Measurements from ENCODE around the gene CACNG7.

The CACNG7 gene

DNA sequence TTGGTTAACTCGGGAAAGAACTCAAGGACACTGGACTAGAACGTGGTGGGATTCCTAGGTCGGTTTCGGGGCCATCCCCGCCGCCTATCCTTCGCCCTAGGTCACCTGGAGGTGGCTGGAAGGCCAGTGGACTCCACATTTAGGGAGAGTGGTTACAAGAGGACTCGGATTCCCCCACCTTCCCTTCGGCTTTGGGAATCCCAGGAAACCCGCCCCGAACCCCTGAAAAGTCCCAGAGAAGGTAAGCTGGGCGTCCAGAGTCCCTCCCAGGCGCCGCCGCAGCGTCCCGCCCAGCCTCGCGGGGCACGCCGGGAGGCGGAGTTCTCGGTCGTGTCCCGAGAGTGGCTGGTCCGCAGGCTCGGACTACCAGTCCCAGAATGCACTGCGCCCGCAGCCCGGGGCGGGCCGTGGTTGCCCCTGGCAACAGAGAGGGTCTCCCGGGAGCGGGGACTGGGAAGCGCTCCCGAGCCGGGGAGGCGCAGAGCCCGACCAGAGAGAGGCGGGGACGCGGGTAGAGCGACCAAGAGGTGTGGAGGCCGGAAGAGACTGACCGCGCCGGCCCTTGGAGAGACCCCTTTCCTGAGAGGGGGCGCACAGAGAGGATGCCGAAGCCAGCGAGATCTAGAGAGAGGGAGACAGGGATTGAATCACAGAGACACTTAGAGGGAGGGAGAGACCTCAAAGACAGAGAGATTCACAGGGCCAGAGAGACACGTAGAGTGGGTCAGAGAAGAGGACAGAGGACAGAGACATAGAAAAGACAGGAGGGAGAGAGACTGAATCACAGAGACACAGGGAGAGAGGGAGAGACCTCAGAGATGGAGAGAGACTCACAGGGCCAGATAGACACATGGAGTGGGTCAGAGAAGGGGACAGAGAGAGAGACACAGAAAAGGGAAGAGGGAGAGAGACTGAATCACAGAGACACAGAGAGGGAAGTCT is 29.7 kb upstream of the CACNG7 start:
- peak; percentile 81 to 85 for DNase-seq (ENCODE audit: low read depth in 2 of 2)

DNA sequence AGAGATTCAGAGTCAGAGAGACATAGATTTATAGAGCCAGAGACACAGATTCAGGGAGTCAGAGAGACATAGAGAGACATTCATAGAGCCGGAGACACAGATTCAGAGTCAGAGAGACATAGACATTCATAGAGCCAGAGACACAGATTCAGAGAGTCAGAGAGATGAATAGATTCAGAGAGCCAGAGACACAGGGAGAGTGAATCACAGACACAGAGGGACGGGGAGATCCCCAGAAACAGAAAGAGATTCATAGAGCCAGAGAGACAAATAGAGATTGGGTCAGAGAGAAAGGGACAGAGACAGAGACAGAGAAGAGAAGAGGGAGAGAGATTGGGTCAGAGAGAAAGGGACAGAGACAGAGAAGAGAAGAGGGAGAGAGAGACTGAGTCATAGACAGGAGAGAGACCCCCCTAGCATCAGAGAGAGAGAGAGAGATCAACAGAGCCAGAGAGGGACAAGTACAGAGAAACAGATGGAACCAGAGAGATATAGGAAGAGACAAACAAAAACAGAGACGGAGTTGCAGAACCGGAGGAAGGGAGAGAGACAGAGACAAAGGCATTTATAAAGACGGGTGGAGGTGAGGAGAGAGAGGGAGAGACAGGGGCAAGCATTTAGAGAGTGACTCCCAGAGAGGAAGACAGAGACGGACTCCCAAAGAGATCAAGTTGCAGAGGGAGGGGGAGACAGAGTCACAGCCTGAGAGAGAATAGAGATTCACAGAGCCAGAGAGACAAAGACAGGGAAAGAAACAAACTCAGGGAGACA is 28.2 kb upstream of the CACNG7 start:
- DNase-seq (ENCODE audit: low read depth in 2 of 2), result no peak

DNA sequence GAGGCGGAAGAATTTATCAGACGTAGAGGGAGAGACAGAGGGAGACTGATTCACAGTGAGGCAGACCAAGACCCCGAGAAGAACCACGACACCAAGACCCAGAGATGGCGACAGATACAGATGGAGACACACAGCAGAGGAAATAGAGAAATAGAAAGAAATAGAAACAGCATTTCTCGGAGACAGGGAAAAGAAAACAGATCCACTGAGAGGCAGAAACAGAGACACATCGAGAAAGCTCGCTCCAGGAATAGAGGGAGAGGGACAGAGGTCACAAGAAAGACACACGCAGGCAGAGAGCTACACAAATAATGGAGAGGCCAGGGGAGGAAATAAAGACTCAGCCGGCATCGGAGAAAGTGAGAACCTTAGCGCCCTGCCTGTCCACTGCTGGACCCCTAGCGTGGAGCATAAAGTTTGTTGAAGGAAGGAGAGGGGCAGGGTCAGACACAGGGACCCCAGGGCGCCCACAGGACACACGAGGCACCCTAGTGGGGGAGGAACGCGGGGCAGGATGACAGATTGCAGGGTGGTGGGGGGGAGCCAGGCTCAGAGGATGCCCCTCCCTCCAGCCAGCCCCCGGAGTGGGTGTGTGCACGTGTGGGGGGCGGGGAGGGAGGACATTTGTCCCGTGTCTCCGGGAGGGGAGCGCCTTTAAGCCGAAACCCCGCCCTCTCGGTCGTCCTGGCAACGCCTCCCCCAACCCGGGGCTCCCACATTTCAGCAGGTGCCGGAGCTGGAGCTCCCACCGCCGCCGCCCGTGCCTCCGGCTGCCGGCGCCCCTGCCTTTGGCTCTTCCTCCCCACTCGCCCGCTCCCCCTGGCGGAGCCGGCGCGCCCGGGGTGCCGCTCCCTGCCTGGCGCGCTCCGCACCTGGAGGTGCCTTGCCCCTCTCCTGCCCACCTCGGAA is 27.3 kb upstream of the CACNG7 start, which contains the start of gene PRKCG:
TSS of gene PRKCG (plus strand) at position 716 of the 909 bp plus-strand sequence. CDS start 298 bp downstream, outside the sequence.
- DNase-seq (ENCODE audit: low read depth in 2 of 2), result no peak

DNA sequence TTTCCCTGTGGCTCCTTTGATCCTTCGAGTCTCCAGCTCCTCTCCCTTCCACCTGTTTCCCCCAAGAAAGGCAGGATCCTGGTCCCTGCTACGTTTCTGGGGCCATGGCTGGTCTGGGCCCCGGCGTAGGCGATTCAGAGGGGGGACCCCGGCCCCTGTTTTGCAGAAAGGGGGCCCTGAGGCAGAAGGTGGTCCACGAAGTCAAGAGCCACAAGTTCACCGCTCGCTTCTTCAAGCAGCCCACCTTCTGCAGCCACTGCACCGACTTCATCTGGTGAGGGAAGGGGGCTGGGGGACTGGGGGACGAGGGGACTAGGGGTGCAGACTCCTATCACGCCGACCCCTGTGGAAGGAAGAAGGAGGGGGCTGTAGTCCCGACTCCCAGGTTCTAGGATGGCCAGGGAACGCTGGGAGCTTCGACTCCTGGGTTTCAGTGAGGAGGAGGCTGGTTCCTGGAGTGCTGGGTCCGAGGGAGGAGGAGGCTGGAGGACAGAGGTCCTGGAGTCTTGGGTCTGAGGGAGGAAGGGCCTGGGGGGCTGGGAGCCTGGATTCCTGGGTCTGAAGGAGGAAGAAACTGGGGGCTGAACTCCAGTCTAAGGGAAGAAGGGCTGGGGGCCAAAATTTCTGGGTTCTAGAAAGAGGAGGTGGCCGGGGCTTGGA is 26.6 kb upstream of the CACNG7 start:
- no peak for DNase-seq (ENCODE audit: low read depth in 2 of 2)

DNA sequence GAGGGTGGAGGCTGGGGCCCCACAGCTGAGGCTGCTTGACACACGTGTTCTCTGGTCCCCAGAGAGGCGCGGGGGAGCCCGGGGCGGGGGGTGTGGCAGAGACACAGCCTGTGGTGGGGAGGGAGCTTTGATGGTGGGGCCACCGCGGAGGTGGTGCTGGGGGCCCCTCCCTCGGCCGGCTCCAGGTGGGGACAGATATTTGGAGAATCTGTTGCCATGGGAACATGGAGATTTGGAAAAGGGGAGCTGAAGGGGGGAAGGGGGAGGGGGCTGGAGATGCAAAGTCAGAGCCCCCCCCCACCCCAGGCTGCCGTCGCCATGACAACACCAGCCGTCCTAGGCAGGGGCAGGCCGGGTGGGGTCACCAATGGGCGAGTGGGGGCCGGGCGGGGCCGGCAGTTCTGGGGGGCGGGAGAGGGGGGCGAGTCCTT is 25.8 kb upstream of the CACNG7 start:
- no peak for DNase-seq (ENCODE audit: low read depth in 2 of 2)

DNA sequence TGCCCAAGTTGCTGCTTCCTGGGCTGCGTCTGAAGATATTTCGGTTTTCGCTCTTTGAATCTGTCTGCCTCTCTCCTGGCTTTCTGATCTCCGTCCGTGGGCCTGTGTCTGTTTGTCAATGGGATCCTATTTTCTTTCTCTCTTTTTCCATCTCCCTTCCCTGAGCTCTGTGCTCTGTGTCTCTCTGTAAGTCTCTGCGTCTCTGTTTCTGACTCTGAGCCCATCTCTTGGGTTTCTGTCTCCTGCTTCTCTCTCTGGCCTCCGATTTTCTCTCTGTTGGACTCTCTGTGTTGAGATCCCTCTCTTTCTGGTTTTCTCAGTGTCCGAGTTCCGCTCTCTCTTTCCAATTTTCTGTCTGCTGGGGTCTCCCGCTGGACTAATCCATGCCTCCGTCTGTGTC is 25.3 kb upstream of the CACNG7 start:
- no peak for DNase-seq (ENCODE audit: low read depth in 2 of 2)

DNA sequence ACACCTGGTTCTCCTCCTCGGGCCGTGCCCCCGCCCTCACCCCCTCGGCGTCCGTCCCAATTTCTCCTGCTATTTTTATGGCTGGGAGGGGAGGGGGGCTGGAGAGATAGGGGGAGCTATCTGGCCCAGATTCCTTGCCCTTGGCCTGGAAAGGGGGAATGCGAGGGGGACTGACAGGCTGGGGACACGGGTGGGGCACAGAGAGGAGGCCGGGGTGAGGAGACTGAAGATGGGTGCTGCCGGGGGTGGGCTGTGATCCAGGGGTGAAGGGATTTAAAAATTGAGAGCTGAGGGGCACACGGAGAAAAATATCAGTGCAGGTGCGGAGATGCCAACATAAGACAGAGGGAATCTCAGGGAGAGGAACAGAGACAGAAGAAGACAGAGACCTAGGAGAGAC is 24.8 kb upstream of the CACNG7 start:
- DNase-seq (ENCODE audit: low read depth in 2 of 2), result no peak

DNA sequence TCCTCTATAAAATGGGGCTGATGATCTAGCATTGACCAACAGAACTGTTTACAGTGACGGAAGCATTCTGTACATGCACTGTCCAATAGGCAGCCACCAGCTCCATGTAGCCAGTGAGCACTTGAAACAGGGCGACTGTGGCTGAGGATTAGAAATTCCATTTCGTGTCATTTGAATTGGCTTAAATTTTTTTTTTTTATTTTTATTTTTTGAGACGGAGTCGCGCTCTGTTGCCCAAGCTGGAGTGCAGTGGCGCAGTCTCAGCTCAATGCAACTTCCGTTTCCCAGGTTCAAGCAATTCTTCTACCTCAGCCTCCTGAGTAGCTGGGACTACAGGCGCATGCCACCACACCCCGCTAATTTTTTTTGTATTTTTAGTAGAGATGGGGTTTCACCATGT is 24.0 kb upstream of the CACNG7 start:
- no peak for DNase-seq (ENCODE audit: low read depth in 2 of 2)

DNA sequence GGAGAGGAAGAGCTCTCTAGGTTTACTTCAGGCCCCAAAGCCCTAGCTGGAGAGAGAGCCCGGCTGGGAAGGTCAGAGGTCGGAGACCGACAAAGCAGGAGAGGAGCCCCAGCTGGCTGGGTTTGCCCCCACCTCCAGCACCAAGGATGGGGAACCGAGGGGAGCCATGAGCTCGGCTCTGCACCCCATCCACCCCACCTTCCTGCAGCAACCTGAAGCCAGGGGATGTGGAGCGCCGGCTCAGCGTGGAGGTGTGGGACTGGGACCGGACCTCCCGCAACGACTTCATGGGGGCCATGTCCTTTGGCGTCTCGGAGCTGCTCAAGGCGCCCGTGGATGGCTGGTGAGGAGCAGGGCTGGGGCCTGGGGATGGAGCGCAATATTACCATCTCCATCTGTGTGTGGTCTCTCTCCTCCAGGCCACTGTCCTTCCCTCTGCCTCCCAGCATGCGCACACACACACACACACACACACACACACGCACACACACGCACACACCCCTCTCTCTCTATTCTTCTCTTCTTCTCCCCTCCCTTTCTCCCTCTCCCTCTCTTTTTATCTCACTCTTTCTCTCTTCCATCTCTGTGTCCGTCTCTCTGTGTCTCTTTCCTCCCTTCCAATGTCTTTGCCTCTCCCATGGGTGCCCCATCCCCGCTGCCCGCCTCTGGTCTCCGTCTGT is 16.6 kb upstream of the CACNG7 start:
- no peak for DNase-seq (ENCODE audit: low read depth in 2 of 2)

DNA sequence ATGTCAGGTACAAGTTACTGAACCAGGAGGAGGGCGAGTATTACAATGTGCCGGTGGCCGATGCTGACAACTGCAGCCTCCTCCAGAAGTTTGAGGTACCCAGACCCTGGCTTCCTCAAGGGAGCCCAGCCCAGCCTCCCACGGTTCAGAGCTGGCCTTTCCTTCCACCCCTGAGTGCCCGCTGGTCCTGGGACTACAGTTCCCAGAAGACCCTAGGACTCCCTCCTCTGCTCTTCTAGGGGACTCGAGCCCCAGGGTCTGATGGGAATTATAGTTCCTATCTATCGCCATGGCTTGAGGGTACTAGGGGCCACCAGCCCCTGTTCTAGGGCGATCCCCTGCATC is 16.1 kb upstream of the CACNG7 start:
- DNase-seq (ENCODE audit: low read depth in 2 of 2), result no peak

DNA sequence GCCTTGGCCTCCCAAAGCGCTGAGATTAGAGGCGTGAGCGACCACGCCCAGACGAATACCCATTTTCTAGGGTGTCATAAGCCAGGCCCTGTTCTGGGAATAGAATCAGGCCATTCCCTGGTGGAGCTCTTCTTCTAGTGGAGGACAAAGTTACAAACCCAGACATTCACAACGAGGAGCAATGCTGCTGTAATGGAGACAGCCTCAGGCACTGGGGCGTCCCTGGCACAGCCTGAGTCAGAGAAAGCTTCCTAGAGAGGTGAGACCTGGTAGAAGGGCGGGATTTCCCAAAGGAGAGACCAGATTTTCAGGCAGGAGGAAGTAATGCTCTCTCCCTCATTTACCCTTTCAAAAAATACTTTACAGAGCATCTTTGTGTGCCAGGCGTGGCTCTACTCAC is 14.4 kb upstream of the CACNG7 start:
- no peak for DNase-seq (ENCODE audit: low read depth in 2 of 2)

DNA sequence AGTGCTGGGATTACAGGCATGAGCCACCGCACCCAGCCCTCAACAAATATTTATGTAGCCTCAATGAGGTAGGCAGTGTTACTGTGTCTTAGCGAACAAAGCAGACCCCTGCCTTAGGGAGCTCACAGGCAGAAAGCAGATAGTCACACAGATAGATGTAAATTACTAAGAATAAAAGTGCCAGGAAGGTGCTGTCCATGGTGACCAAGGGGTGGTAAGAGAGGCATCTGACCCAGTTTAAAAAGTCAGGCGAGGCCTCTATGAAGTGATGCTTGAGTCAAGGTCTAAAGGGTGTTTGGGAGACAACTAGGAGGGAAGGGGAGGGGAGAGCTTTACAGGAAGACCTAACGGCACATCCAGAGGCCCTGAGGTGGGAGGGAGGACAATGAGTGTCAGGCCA is 12.4 kb upstream of the CACNG7 start:
- no peak for DNase-seq (ENCODE audit: low read depth in 2 of 2)

DNA sequence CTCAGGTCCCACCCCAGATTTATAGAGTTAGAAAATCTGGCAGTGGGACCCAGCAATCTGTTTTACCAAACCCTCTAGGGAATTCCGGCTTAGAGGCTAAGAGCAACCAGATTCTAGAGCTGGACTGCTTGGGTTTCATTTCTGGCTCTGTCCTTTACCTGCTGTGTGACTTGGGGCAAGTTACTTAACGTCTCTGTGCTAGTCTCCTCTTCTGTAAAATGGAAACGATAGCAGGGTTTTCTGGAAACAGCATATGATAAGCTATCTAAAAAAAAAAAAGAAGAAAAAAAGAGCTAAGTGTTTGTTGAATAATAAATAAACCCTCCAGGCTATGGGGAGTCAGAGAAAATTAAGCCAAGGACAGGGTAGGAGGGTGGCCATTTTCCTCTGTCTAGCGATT is 11.6 kb upstream of the CACNG7 start:
- no peak for DNase-seq (ENCODE audit: low read depth in 2 of 2)

DNA sequence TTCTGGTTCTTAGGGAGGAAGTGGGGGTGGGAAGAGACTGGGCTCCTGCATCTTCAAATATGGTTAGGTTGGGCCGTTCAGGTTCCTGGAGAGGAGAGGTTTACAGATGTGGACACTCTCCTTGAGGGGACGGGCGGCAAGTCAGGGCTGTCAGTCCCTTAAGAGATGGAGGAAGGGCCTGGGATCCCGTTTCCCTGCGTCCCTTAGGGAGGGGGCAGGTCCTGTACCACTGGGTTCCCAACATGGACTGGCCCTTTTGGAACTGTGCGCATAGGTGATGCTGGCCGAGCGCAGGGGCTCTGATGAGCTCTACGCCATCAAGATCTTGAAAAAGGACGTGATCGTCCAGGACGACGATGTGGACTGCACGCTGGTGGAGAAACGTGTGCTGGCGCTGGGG is 10.9 kb upstream of the CACNG7 start:
- no peak for DNase-seq (ENCODE audit: low read depth in 2 of 2)

DNA sequence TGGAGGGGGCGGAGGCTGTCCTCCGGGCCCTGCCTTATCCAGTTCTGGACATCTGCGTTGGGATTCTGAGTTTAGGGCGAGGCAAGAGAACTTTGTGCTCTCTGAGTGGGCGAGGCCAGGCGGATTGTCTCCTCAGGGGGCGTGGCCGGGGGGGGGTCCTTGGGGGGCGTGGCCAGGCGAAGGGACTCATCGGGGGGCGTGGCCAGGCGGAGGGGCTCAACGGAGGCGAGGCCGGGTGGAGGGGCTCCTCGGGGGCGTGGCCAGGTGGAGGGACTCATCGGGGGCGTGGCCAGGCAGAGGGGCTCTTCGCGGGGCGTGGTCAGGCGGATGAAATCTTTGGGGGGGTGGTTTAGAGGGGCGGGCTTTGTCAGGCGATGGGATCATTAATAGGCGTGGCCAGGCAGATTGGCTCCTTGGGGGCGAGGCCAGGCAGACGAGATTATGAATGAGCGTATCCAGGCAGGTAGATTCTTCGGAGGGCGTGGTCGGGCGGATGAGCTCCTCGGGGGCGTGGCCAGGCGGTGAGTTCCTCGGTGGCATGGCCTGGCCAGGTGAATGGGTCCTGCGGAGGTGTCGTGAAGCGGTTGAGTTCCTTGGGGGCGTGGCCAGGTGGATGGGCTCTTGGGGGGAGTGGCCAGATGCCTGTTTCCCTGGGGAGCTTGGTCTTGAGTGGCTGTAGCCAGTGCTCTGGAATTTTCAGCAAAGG is 10.3 kb upstream of the CACNG7 start:
- DNase-seq (ENCODE audit: low read depth in 2 of 2), result no peak

DNA sequence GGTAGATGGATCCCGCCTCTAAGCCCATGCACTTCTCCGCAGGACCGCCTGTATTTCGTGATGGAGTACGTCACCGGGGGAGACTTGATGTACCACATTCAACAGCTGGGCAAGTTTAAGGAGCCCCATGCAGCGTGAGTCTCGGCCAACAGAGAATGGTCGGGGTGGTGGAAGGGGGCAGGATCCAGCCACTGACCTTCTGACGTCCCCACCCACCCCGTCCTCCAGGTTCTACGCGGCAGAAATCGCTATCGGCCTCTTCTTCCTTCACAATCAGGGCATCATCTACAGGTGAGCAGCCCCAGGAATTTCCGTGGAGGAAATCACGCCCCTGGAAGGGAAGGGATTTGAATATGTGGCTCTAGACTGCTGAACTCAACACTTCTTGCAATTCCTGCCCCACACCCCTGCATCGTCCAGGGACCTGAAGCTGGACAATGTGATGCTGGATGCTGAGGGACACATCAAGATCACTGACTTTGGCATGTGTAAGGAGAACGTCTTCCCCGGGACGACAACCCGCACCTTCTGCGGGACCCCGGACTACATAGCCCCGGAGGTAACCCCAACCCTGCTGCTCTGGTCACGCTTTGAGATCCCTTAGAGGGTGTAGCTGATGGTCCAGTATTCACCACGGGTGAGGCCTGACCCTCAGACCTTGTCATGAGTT is 8.8 kb upstream of the CACNG7 start:
- DNase-seq (ENCODE audit: low read depth in 2 of 2), result no peak

DNA sequence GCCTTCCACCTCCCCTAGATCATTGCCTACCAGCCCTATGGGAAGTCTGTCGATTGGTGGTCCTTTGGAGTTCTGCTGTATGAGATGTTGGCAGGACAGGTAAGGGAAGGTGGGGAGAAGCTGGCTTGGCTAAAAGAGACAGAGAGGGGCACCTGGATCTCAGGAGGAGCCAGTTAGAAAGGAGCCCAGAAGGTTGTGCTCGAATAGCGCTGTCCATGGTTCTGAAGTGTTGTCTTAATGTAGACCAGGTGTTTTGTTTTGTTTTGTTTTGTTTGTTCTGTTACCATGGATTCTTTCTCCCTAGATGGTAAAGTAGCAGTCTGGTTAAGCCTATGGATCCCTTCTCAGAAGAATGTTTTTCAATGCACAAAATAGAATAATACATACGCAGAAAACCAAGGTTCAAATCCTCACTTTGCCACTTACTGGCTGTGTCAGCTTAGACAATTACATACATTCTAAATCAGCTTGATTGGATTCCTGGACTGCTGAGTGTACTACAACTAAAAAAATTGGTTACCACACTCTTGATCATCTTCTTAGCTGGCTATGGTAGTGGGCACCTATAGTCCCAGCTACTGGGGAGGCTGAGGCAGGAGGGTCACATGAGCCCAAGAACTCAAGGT is 5.9 kb upstream of the CACNG7 start:
- no peak for DNase-seq (ENCODE audit: low read depth in 2 of 2)

DNA sequence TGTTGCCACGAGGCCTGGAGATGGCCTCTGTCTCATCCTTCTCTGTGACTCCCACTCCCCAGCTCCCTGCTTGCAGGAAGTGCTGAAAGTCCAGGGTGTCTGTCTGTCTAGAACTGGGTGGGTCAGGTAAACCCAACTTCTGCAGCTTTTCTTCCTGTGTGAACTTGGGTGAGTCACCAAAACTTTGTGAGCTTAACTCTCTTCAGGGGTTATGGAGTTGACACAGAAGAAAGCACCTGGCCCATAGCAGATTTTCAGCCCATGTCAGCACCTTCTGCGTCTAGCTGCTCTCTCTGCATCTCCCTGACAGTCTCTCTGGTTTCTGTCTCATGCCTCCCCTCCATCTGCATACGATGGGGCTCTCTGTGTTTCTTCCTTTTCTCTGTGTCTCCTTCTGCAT is 4.2 kb upstream of the CACNG7 start:
- DNase-seq (ENCODE audit: low read depth in 2 of 2), result no peak

DNA sequence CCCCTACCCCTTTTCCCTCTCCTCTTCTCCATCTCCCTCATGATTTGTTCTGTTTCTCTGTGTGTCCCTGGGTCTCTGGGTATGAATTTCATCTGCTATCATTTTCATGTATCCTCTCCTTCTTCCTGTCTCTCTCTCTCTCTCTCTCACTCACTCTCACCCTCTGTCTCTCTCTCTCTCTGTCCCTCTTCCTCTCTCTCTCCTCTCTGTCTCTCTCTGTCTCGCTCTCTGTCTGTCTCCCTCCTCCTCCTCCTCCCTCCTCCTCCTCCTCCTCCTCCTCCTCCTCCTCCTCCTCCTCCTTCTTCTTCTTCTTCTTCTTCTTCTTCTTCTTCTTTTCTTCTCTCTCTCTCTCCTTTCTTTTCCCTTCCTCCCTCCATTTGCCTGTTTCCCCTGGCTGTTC is 3.3 kb upstream of the CACNG7 start:
- DNase-seq (ENCODE audit: low read depth in 2 of 2), result no peak
